Sigmoid colon (tissue), 7 donors: ENCODE data around the gene MYO18B. TPM values are rescaled to one million over a fixed set of nuclear protein-coding genes. Genes with fewer than 3 reads are reported as not detected.

Experiments used
- DNase-seq: peaks from one replicate; pipeline ENCODE4 v3.0.0-alpha.2; 2019
- H3K27ac ChIP-seq, 4 donors: fragments of 200-600 bp; sonication (generic); one replicate each; pipeline ENCODE4 v1.5.1; 2016 to 2019; ENCODE audit warnings: mild to moderate bottlenecking in 1 of 4
- H3K27me3 ChIP-seq, 3 donors: fragments of 200-600 bp; sonication (generic); one replicate each; pipeline ENCODE4 v1.5.1; 2019; ENCODE audit warnings: mild to moderate bottlenecking in 1 of 3
- H3K36me3 ChIP-seq, 4 donors: fragments of 200-600 bp; sonication (generic); one replicate each; pipeline ENCODE4 v1.5.1; 2016 to 2019
- H3K4me1 ChIP-seq, 4 donors: fragments of 200-600 bp; sonication (generic); one replicate each; pipeline ENCODE4 v1.5.1; 2017 to 2019
- H3K4me3 ChIP-seq, 4 donors: fragments of 200-600 bp; sonication (generic); one replicate each; pipeline ENCODE4 v1.5.1; 2017 to 2019; ENCODE audit warnings: mild to moderate bottlenecking in 2 of 4, moderate library complexity in 1 of 4
- H3K9me3 ChIP-seq, 4 donors: fragments of 200-600 bp in 3 of 4; sonication (generic) in 3 of 4; one replicate each; pipeline versions ENCODE4 v1.5.1 to v1.6.1; 2013 to 2019
- CTCF ChIP-seq, 4 experiments: fragments of 450-650 bp in 3 of 4; fragments of 200-600 bp in 1 of 4; IDR thresholded peaks; one replicate each; pipeline ENCODE4 v1.5.1; 2016 to 2019; ENCODE audit warnings: antibody characterized with exemption in 4 of 4, mild to moderate bottlenecking in 3 of 4, moderate library complexity in 2 of 4
- EP300 ChIP-seq, 4 donors: sonication (generic); formaldehyde crosslinking; IDR thresholded peaks; one replicate each; pipeline ENCODE4 v1.6.1; 2017; ENCODE audit warnings: antibody characterized with exemption in 4 of 4
- POLR2A ChIP-seq, 2 donors: fragments of 450-650 bp; IDR thresholded peaks; one replicate each; pipeline ENCODE4 v1.6.1; 2016; ENCODE audit warnings: antibody characterized with exemption in 2 of 2, mild to moderate bottlenecking in 2 of 2, moderate library complexity in 2 of 2
- POLR2AphosphoS5 ChIP-seq, 4 donors: sonication (generic); formaldehyde crosslinking; IDR thresholded peaks; one replicate each; pipeline ENCODE4 v1.6.1; 2017; ENCODE audit warnings: antibody characterized with exemption in 4 of 4
- WGBS, 2 donors: extraction: QIAGEN DNeasy Blood & Tissue Kit; methylation state at CpG; one replicate each; pipeline ENCODE4 v1.1.7; 2013; 5-methylcytosine and 5-hydroxymethylcytosine counted together
- intact Hi-C: fragments of 100-400 bp; cut with DNase I; formaldehyde crosslinking; loops from one replicate; pipeline ENCODE4 v1.15.1; 2023
- polyA plus RNA-seq, 3 donors: library from polyadenylated mRNA; stranded (reverse); fragments of 200-250 nt; gene quantifications; one replicate each; pipeline ENCODE4 v1.2.3, GENCODE V29; 2013
- total RNA-seq, 4 donors: library from RNA; depleted of rRNA; stranded (reverse); fragments of >200 nt; gene quantifications; one replicate each; pipeline ENCODE4 v1.1.0, GENCODE V29; 2016
- donor health status: healthy with polysubstance abuse.
- donor health status: Bipolar disorder and iron deficiency.
- donor health status: healthy.

MYO18B gene
- total and polyA plus RNA-seq, 7 donors = under 0.01 to 0.60 (median 0.30) TPM; not detected in 3

- intact Hi-C loops = no loop called here
- 86 to 88% methylated on average over 3 of the region's 3 CpGs for WGBS, 2 donors
- Histone ChIP-seq H3K9me3 (peaks cover 0 to 3% (median 0%) of the 10 kb centered on the region in 4 donors), H3K4me3 (no peak overlapping the region), H3K27ac (no peak overlapping the region), H3K36me3 (no peaks in the 10 kb centered on the region), H3K27me3 (peaks cover 0 to 14% (median 0%) of the 10 kb centered on the region in 3 donors), H3K4me1 (no peaks in the 10 kb centered on the region)
- DNase-seq = no peak
- TF ChIP-seq CTCF (IDR thresholded peaks at IDR 0.05) = no peak
- TF ChIP-seq POLR2AphosphoS5 (IDR thresholded peaks at IDR 0.05) = no peak
- no peak for TF ChIP-seq EP300 (IDR thresholded peaks at IDR 0.05)
- TF ChIP-seq POLR2A (IDR thresholded peaks at IDR 0.05) = no peak
Measured at GRCh38 chr22:25933158-25933788, 191.3 kb downstream of the MYO18B start.

GRCh38 chr22:25935266-25936058 is 193.5 kb downstream of the MYO18B start:
- no peak for DNase-seq
- Histone ChIP-seq H3K27ac (no peak overlapping the region), H3K4me3 (no peak overlapping the region), H3K36me3 (no peaks in the 10 kb centered on the region), H3K27me3 (peaks cover 0 to 20% (median 0%) of the 10 kb centered on the region in 3 donors), H3K4me1 (no peaks in the 10 kb centered on the region), H3K9me3 (peaks cover 0 to 3% (median 0%) of the 10 kb centered on the region in 4 donors)
- TF ChIP-seq CTCF (IDR thresholded peaks at IDR 0.05) (no peak), POLR2AphosphoS5 (IDR thresholded peaks at IDR 0.05) (no peak), EP300 (IDR thresholded peaks at IDR 0.05) (no peak), POLR2A (IDR thresholded peaks at IDR 0.05) (no peak)
- 52 to 55% methylated on average over 7 of the region's 7 CpGs for WGBS, 2 donors
- intact Hi-C loops = no loop called here

- H3K27ac ChIP-seq = no peak overlapping the region
- peaks cover 0 to 13% (median 0%) of the 10 kb centered on the region in 3 donors for H3K27me3 ChIP-seq
- no peak overlapping the region for H3K4me3 ChIP-seq
- H3K9me3 ChIP-seq = peaks cover 0 to 3% (median 0%) of the 10 kb centered on the region in 4 donors
- DNase-seq = no peak
- TF ChIP-seq POLR2A (IDR thresholded peaks at IDR 0.05) = no peak
- no peak for TF ChIP-seq POLR2AphosphoS5 (IDR thresholded peaks at IDR 0.05)
- TF ChIP-seq EP300 (IDR thresholded peaks at IDR 0.05) = no peak
- no peak for TF ChIP-seq CTCF (IDR thresholded peaks at IDR 0.05)
- 54 to 81% methylated on average over 1 of the region's 1 CpG for WGBS, 2 donors
- intact Hi-C loops = no loop called here
- no peaks in the 10 kb centered on the region for H3K36me3 ChIP-seq
- peaks cover 0 to 6% (median 0%) of the 10 kb centered on the region in 4 donors for H3K4me1 ChIP-seq
Measured at GRCh38 chr22:25938151-25938550, 196.2 kb downstream of the MYO18B start.

GRCh38 chr22:25939384-25939783 is 197.4 kb downstream of the MYO18B start:
- Histone ChIP-seq H3K36me3 (no peaks in the 10 kb centered on the region), H3K9me3 (no peaks in the 10 kb centered on the region), H3K4me1 (peaks cover 0 to 6% (median 0%) of the 10 kb centered on the region in 4 donors), H3K4me3 (no peak overlapping the region), H3K27me3 (peaks cover 0 to 9% (median 0%) of the 10 kb centered on the region in 3 donors), H3K27ac (no peak overlapping the region)
- intact Hi-C loops = no loop called here
- 90 to 93% methylated on average over 4 of the region's 4 CpGs for WGBS, 2 donors
- no peak for DNase-seq
- no peak for TF ChIP-seq POLR2AphosphoS5 (IDR thresholded peaks at IDR 0.05)
- no peak for TF ChIP-seq EP300 (IDR thresholded peaks at IDR 0.05)
- no peak for TF ChIP-seq CTCF (IDR thresholded peaks at IDR 0.05)
- TF ChIP-seq POLR2A (IDR thresholded peaks at IDR 0.05) = no peak
